ENCODE results near the gene LMAN2.
A peak's percentile ranks its signal among the peaks of the same experiment; 100 is the strongest.

The LMAN2 gene

GRCh38 chr5:177368869-177369644, 17.6 kb upstream of the LMAN2 start:
- H3K4me1 ChIP-seq (ENCODE audit: control extremely low read depth in 1 of 4, control insufficient read depth in 4 of 4, insufficient read depth in 4 of 4, low read length in 3 of 4) = peaks cover 0 to 55% (median 46%) of the 10 kb centered on the region in 4 experiments
- no peaks in the 10 kb centered on the region for H3K9me3 ChIP-seq (ENCODE audit: control extremely low read depth in 1 of 5, control insufficient read depth in 4 of 5, insufficient read depth in 2 of 5, low read depth in 1 of 5, low read length in 4 of 5)
- 88% methylated on average over 5 of the region's 5 CpGs for WGBS (ENCODE audit: insufficient coverage)
- CTCF ChIA-PET = interaction anchor here (0.7 to 8.6 kb wide), 14 partner anchors 9 to 142 kb away, joined by 3 to 131 read pairs (median 6); partner anchors contain the start of genes LMAN2, PFN3, RGS14 and SLC34A1
- peaks cover 5 to 60% (median 40%) of the 10 kb centered on the region in 4 experiments for H3K36me3 ChIP-seq (ENCODE audit: control insufficient read depth in 4 of 4, insufficient read depth in 4 of 4, low read length in 3 of 4)
- H3K27ac ChIP-seq (ENCODE audit: insufficient read depth in 1 of 2, low read depth in 1 of 2, low read length in 2 of 2, poor library complexity in 1 of 2, severe bottlenecking in 2 of 2) = no peak overlapping the region
- H3K4me3 ChIP-seq (ENCODE audit: control insufficient read depth in 1 of 7, extremely low read depth in 1 of 7, insufficient read depth in 4 of 7, low read depth in 2 of 7, low read length in 6 of 7) = no peak overlapping the region
- POLR2A ChIA-PET = no interaction called here
- no peaks in the 10 kb centered on the region for H3K27me3 ChIP-seq (replicated peaks in 2 of 5; ENCODE audit: control insufficient read depth in 4 of 5, insufficient read depth in 5 of 5, low read length in 4 of 5)
- peak in 1 of 3 donors; percentile 30 for DNase-seq

GRCh38 chr5:177367981-177368868, 16.8 kb upstream of the LMAN2 start:
- DNase-seq = no peak
- H3K9me3 ChIP-seq (ENCODE audit: control extremely low read depth in 1 of 5, control insufficient read depth in 4 of 5, insufficient read depth in 2 of 5, low read depth in 1 of 5, low read length in 4 of 5) = no peaks in the 10 kb centered on the region
- ChIA-PET CTCF (interaction anchor here (1.4 to 8.6 kb wide), 8 partner anchors 13 to 85 kb away, joined by 3 to 131 read pairs (median 42); partner anchors contain the start of genes LMAN2, PFN3, RGS14 and SLC34A1), POLR2A (no interaction called here)
- WGBS (ENCODE audit: insufficient coverage) = 98% methylated on average over 26 of the region's 29 CpGs
- H3K27me3 ChIP-seq (replicated peaks in 2 of 5; ENCODE audit: control insufficient read depth in 4 of 5, insufficient read depth in 5 of 5, low read length in 4 of 5) = no peaks in the 10 kb centered on the region
- peak overlapping the region in 1 of 2 experiments; percentile 25 for H3K27ac ChIP-seq (ENCODE audit: insufficient read depth in 1 of 2, low read depth in 1 of 2, low read length in 2 of 2, poor library complexity in 1 of 2, severe bottlenecking in 2 of 2)
- peaks cover 0 to 60% (median 48%) of the 10 kb centered on the region in 4 experiments for H3K4me1 ChIP-seq (ENCODE audit: control extremely low read depth in 1 of 4, control insufficient read depth in 4 of 4, insufficient read depth in 4 of 4, low read length in 3 of 4)
- H3K4me3 ChIP-seq (ENCODE audit: control insufficient read depth in 1 of 7, extremely low read depth in 1 of 7, insufficient read depth in 4 of 7, low read depth in 2 of 7, low read length in 6 of 7) = no peak overlapping the region
- H3K36me3 ChIP-seq (ENCODE audit: control insufficient read depth in 4 of 4, insufficient read depth in 4 of 4, low read length in 3 of 4) = peaks cover 5 to 60% (median 35%) of the 10 kb centered on the region in 4 experiments

DNA sequence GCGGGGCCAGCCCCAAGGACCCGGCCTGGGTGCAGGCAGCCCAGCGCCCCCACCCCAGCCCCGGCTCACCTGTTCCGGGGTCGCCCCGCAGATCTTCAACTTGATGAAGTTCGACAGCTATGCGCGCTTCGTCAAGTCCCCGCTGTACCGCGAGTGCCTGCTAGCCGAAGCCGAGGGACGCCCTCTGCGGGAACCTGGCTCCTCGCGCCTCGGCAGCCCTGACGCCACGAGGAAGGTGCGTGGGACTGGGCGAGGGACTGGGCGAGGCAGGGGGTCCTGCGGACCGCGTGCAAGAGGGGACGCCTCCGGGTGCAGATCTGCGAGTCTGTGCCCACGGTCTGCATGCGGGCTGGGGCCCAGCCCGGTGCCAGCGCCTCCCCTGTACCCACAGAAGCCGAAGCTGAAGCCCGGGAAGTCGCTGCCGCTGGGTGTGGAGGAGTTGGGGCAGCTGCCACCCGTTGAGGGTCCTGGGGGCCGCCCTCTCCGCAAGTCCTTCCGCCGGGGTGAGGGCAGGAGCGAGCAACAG, 15.9 kb upstream of the LMAN2 start:
- WGBS (ENCODE audit: insufficient coverage) = 97% methylated on average over 41 of the region's 46 CpGs
- POLR2A ChIA-PET = no interaction called here

DNA sequence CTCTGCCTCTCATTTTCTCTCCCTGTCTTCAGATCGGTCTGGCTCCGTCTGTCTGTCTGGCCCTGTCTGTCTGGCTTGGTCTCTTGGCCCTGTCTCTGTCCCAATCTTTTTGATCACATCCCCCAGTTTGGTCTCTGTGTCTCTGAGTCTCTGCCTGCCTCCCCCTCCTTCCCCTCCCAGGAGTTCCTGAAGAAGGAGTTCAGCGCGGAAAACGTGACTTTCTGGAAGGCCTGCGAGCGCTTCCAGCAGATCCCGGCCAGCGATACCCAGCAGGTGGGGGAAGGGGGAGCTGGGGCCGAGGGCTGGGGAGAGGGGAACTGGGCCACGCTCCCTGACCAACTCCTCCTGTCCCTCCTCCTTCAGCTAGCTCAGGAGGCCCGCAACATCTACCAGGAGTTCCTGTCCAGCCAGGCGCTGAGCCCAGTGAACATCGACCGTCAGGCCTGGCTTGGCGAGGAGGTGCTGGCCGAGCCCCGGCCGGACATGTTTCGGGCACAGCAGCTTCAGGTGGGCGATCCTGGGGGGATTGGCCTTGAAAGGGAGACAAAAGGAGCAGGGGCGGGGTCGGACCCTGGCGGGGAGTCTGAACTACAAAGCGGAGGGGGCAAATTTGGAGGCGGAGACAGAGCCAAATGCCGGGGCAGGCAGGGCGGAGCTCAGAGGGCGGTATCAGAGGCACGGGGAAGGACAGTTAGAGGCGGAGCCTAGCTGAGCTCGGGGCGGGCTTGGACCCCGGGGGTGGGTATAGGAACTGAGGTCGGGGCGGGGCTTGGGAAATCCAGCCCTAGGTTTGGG, 15.3 kb upstream of the LMAN2 start:
- Histone ChIP-seq H3K4me1 (ENCODE audit: control extremely low read depth in 1 of 4, control insufficient read depth in 4 of 4, insufficient read depth in 4 of 4, low read length in 3 of 4) (peaks cover 0 to 60% (median 48%) of the 10 kb centered on the region in 4 experiments), H3K27me3 (replicated peaks in 2 of 5; ENCODE audit: control insufficient read depth in 4 of 5, insufficient read depth in 5 of 5, low read length in 4 of 5) (no peaks in the 10 kb centered on the region), H3K36me3 (ENCODE audit: control insufficient read depth in 4 of 4, insufficient read depth in 4 of 4, low read length in 3 of 4) (peaks cover 2 to 53% (median 31%) of the 10 kb centered on the region in 4 experiments), H3K27ac (ENCODE audit: insufficient read depth in 1 of 2, low read depth in 1 of 2, low read length in 2 of 2, poor library complexity in 1 of 2, severe bottlenecking in 2 of 2) (peak overlapping the region in 1 of 2 experiments; percentile 68), H3K9me3 (ENCODE audit: control extremely low read depth in 1 of 5, control insufficient read depth in 4 of 5, insufficient read depth in 2 of 5, low read depth in 1 of 5, low read length in 4 of 5) (no peaks in the 10 kb centered on the region), H3K4me3 (ENCODE audit: control insufficient read depth in 1 of 7, extremely low read depth in 1 of 7, insufficient read depth in 4 of 7, low read depth in 2 of 7, low read length in 6 of 7) (no peak overlapping the region)
- no peak for DNase-seq
- CTCF ChIA-PET = interaction anchor here (0.7 to 2.7 kb wide), 7 partner anchors 20 to 112 kb away, joined by 3 to 12 read pairs (median 4); no protein-coding TSS in a partner anchor
- POLR2A ChIA-PET = no interaction called here
- WGBS (ENCODE audit: insufficient coverage) = 92% methylated on average over 24 of the region's 36 CpGs

More for the DNA sequence above, 15.9 kb upstream of the LMAN2 start:
- peaks cover 5 to 58% (median 35%) of the 10 kb centered on the region in 4 experiments for H3K36me3 ChIP-seq (ENCODE audit: control insufficient read depth in 4 of 4, insufficient read depth in 4 of 4, low read length in 3 of 4)
- H3K27ac ChIP-seq (ENCODE audit: insufficient read depth in 1 of 2, low read depth in 1 of 2, low read length in 2 of 2, poor library complexity in 1 of 2, severe bottlenecking in 2 of 2) = peak overlapping the region in 1 of 2 experiments; percentile 25
- H3K9me3 ChIP-seq (ENCODE audit: control extremely low read depth in 1 of 5, control insufficient read depth in 4 of 5, insufficient read depth in 2 of 5, low read depth in 1 of 5, low read length in 4 of 5) = no peaks in the 10 kb centered on the region
- no peak for DNase-seq
- no peak overlapping the region for H3K4me3 ChIP-seq (ENCODE audit: control insufficient read depth in 1 of 7, extremely low read depth in 1 of 7, insufficient read depth in 4 of 7, low read depth in 2 of 7, low read length in 6 of 7)
- CTCF ChIA-PET = interaction anchor here (0.7 to 8.2 kb wide), 6 partner anchors 22 to 111 kb away, joined by 3 to 65 read pairs (median 7); no protein-coding TSS in a partner anchor
- no peaks in the 10 kb centered on the region for H3K27me3 ChIP-seq (replicated peaks in 2 of 5; ENCODE audit: control insufficient read depth in 4 of 5, insufficient read depth in 5 of 5, low read length in 4 of 5)
- H3K4me1 ChIP-seq (ENCODE audit: control extremely low read depth in 1 of 4, control insufficient read depth in 4 of 4, insufficient read depth in 4 of 4, low read length in 3 of 4) = peaks cover 0 to 60% (median 48%) of the 10 kb centered on the region in 4 experiments

DNA sequence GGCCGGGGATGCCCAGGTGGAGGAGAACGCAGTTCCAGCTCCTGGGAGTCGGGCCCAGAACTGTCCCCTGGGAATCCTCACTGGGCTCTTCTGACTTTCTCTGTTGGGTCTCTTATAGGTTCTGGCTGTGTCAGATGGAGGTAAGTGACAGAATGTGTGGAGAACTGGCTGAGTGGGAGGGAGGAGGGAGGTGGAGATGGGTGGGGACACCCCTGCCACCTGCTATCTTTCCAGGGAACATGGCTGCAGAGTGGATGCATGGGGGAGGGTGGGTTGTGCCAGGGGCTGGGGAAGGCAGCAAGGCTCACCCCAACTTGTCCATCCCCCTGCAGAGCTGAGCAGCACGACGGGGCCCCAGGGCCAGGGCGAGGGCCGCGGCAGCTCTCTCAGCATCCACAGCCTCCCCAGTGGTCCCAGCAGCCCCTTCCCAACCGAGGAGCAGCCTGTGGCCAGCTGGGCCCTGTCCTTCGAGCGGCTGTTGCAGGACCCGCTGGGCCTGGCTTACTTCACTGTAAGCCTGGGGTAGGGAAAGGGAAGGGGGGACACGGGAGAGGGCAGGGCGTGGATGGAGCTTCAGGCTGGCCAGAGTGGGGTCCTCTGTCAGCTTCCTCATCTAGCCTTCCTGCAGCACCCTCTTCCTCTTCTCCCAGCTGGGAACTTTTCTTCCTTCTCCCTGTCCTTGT, 14.5 kb upstream of the LMAN2 start:
- POLR2A ChIA-PET = no interaction called here
- DNase-seq = no peak
- Histone ChIP-seq H3K4me1 (ENCODE audit: control extremely low read depth in 1 of 4, control insufficient read depth in 4 of 4, insufficient read depth in 4 of 4, low read length in 3 of 4) (peaks cover 0 to 60% (median 48%) of the 10 kb centered on the region in 4 experiments), H3K36me3 (ENCODE audit: control insufficient read depth in 4 of 4, insufficient read depth in 4 of 4, low read length in 3 of 4) (peaks cover 2 to 47% (median 29%) of the 10 kb centered on the region in 4 experiments), H3K27ac (ENCODE audit: insufficient read depth in 1 of 2, low read depth in 1 of 2, low read length in 2 of 2, poor library complexity in 1 of 2, severe bottlenecking in 2 of 2) (peak overlapping the region in 1 of 2 experiments; percentile 68), H3K9me3 (ENCODE audit: control extremely low read depth in 1 of 5, control insufficient read depth in 4 of 5, insufficient read depth in 2 of 5, low read depth in 1 of 5, low read length in 4 of 5) (no peaks in the 10 kb centered on the region), H3K27me3 (replicated peaks in 2 of 5; ENCODE audit: control insufficient read depth in 4 of 5, insufficient read depth in 5 of 5, low read length in 4 of 5) (no peaks in the 10 kb centered on the region), H3K4me3 (ENCODE audit: control insufficient read depth in 1 of 7, extremely low read depth in 1 of 7, insufficient read depth in 4 of 7, low read depth in 2 of 7, low read length in 6 of 7) (no peak overlapping the region)
- 93% methylated on average over 11 of the region's 14 CpGs for WGBS (ENCODE audit: insufficient coverage)
- CTCF ChIA-PET = interaction anchor here (0.9 to 3.0 kb wide), 8 partner anchors 14 to 112 kb away, joined by 3 to 13 read pairs (median 4); no protein-coding TSS in a partner anchor
